OCI-LY1 (cell line): Measurements from ENCODE around the gene TP53AIP1.

Experiments used
- H2AFZ ChIP-seq: fragments of 200-600 bp; sonication (generic), shearing (Covaris generic); 2 replicates; pipeline ENCODE4 v1.6.0; 2014; ENCODE audit warnings: antibody characterized with exemption, mild to moderate bottlenecking, low read length
- H3F3A ChIP-seq: fragments of 200-600 bp; sonication (generic), shearing (Covaris generic); 2 replicates; pipeline ENCODE4 v1.6.0; 2014; ENCODE audit warnings: mild to moderate bottlenecking, antibody characterized with exemption, low read length, moderate library complexity; ENCODE audit not compliant: insufficient read depth
- H3K27ac ChIP-seq: fragments of 200-600 bp; sonication (generic); 2 replicates; pipeline ENCODE4 v1.5.1; 2014; ENCODE audit warnings: low read length, mixed run types, mild to moderate bottlenecking, low read depth; ENCODE audit not compliant: poor library complexity, severe bottlenecking
- H3K27me3 ChIP-seq: fragments of 200-600 bp; sonication (generic); 2 replicates; pipeline ENCODE4 v1.6.0; 2014; ENCODE audit warnings: antibody characterized with exemption, mild to moderate bottlenecking, low read length, moderate library complexity; ENCODE audit not compliant: insufficient read depth
- H3K36me3 ChIP-seq: fragments of 200-600 bp; sonication (generic); 2 replicates; pipeline ENCODE4 v1.6.1; 2014; ENCODE audit warnings: mild to moderate bottlenecking, antibody characterized with exemption, low read length, moderate library complexity, mixed read lengths; ENCODE audit not compliant: insufficient read depth
- H3K4me1 ChIP-seq: fragments of 200-600 bp; sonication (generic); 2 replicates; pipeline ENCODE4 v1.5.1; 2014; ENCODE audit warnings: mild to moderate bottlenecking, low read length, moderate library complexity; ENCODE audit not compliant: insufficient read depth, severe bottlenecking
- H3K4me2 ChIP-seq: fragments of 200-600 bp; sonication (generic), shearing (Covaris generic); 2 replicates; pipeline ENCODE4 v1.6.1; 2014; ENCODE audit warnings: low read length
- H3K4me3 ChIP-seq: fragments of 200-600 bp; sonication (generic); 2 replicates; pipeline ENCODE4 v1.5.1; 2014; ENCODE audit warnings: low read length, low read depth, mild to moderate bottlenecking, mixed read lengths; ENCODE audit not compliant: poor library complexity, severe bottlenecking
- H3K79me2 ChIP-seq: fragments of 200-600 bp; shearing (Covaris generic); 2 replicates; pipeline ENCODE4 v1.6.1; 2016; ENCODE audit warnings: mixed run types, low read length, mixed read lengths; ENCODE audit not compliant: insufficient read depth
- H3K9ac ChIP-seq: fragments of 200-600 bp; sonication (generic), shearing (Covaris generic); 2 replicates; pipeline ENCODE4 v1.6.1; 2014; ENCODE audit warnings: mild to moderate bottlenecking, low read length, mixed read lengths
- H3K9me2 ChIP-seq: fragments of 200-600 bp; sonication (generic), shearing (Covaris generic); 2 replicates; pipeline ENCODE4 v1.6.1; 2014; ENCODE audit warnings: low read depth, mild to moderate bottlenecking, low read length, mixed read lengths
- H3K9me3 ChIP-seq: fragments of 200-600 bp; shearing (Covaris generic); 2 replicates; pipeline ENCODE4 v1.6.1; 2014; ENCODE audit warnings: low read length, mixed read lengths
- H4K20me1 ChIP-seq: fragments of 200-600 bp; sonication (generic), shearing (Covaris generic); 2 replicates; pipeline ENCODE4 v1.6.0; 2016; ENCODE audit warnings: mild to moderate bottlenecking, low read length; ENCODE audit not compliant: insufficient read depth
- EZH2 ChIP-seq: fragments of 200-600 bp; sonication (generic), shearing (Covaris generic); IDR thresholded peaks from 2 replicates; pipeline ENCODE4 v1.8.0; 2017; ENCODE audit warnings: borderline replicate concordance, mixed run types, mild to moderate bottlenecking, antibody characterized with exemption, low read length, moderate library complexity, mixed read lengths
- TF ChIP-seq, protein P1 (sequence below): fragments of 200-600 bp; sonication (generic), shearing (Covaris generic); IDR thresholded peaks from 2 replicates; pipeline ENCODE4 v1.5.1; 2017; ENCODE audit warnings: mild to moderate bottlenecking, antibody characterized with exemption, low read length, moderate library complexity, mixed read lengths

TP53AIP1 gene

DNA sequence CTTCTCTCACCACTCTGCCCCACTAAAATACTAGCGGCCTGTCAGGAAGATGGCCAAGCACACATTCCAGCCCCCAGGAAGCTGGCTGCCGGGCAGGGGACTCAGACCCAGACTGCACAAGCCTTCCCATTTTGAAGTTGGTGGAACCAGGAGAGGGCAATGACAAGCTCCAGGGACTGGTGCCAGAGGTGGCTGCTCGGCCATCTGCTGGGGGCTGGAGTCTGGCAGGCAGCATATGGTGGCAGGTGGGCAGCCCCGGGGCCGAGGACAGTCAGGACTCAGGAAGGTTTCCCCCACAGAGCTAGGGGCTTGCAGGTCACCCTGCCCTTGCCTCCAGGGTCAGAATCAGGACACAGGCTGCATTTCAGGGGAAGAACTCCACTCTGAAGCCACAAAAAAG lies 28.9 kb downstream of the TP53AIP1 start:
- Histone ChIP-seq H2AFZ (no peak overlapping the region), H4K20me1 (no peaks in the 10 kb centered on the region), H3K9me3 (no peaks in the 10 kb centered on the region), H3K4me1 (no peaks in the 10 kb centered on the region), H3K4me3 (no peak overlapping the region), H3K9ac (no peak overlapping the region), H3K27me3 (no peaks in the 10 kb centered on the region), H3K4me2 (no peak overlapping the region), H3K9me2 (no peaks in the 10 kb centered on the region), H3F3A (no peaks in the 10 kb centered on the region), H3K79me2 (no peaks in the 10 kb centered on the region), H3K27ac (no peak overlapping the region), H3K36me3 (no peaks in the 10 kb centered on the region)
- TF ChIP-seq EZH2 = no peak
- TF ChIP-seq, protein P1, sequence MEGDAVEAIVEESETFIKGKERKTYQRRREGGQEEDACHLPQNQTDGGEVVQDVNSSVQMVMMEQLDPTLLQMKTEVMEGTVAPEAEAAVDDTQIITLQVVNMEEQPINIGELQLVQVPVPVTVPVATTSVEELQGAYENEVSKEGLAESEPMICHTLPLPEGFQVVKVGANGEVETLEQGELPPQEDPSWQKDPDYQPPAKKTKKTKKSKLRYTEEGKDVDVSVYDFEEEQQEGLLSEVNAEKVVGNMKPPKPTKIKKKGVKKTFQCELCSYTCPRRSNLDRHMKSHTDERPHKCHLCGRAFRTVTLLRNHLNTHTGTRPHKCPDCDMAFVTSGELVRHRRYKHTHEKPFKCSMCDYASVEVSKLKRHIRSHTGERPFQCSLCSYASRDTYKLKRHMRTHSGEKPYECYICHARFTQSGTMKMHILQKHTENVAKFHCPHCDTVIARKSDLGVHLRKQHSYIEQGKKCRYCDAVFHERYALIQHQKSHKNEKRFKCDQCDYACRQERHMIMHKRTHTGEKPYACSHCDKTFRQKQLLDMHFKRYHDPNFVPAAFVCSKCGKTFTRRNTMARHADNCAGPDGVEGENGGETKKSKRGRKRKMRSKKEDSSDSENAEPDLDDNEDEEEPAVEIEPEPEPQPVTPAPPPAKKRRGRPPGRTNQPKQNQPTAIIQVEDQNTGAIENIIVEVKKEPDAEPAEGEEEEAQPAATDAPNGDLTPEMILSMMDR = no peak

DNA sequence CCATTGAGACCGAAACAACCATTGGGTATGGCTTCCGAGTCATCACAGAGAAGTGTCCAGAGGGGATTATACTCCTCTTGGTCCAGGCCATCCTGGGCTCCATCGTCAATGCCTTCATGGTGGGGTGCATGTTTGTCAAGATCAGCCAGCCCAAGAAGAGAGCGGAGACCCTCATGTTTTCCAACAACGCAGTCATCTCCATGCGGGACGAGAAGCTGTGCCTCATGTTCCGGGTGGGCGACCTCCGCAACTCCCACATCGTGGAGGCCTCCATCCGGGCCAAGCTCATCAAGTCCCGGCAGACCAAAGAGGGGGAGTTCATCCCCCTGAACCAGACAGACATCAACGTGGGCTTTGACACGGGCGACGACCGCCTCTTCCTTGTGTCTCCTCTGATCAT lies 31.0 kb downstream of the TP53AIP1 start:
- H3K27ac ChIP-seq = no peak overlapping the region
- H2AFZ ChIP-seq = no peak overlapping the region
- H3K27me3 ChIP-seq = no peaks in the 10 kb centered on the region
- TF ChIP-seq, protein P1 = no peak
- no peaks in the 10 kb centered on the region for H4K20me1 ChIP-seq
- H3F3A ChIP-seq = no peaks in the 10 kb centered on the region
- H3K9ac ChIP-seq = no peak overlapping the region
- no peaks in the 10 kb centered on the region for H3K4me1 ChIP-seq
- no peaks in the 10 kb centered on the region for H3K36me3 ChIP-seq
- H3K4me2 ChIP-seq = no peak overlapping the region
- no peaks in the 10 kb centered on the region for H3K9me2 ChIP-seq
- H3K4me3 ChIP-seq = no peak overlapping the region
- no peaks in the 10 kb centered on the region for H3K79me2 ChIP-seq
- H3K9me3 ChIP-seq = no peaks in the 10 kb centered on the region

DNA sequence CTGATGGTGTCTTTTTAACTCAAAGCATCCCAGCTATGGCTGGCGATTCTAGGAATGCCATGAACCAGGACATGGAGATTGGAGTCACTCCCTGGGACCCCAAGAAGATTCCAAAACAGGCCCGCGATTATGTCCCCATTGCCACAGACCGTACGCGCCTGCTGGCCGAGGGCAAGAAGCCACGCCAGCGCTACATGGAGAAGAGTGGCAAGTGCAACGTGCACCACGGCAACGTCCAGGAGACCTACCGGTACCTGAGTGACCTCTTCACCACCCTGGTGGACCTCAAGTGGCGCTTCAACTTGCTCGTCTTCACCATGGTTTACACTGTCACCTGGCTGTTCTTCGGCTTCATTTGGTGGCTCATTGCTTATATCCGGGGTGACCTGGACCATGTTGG lies 31.4 kb downstream of the TP53AIP1 start:
- TF ChIP-seq, protein P1 = no peak
- TF ChIP-seq EZH2 = no peak
- Histone ChIP-seq H3K4me2 (no peak overlapping the region), H3K27me3 (no peaks in the 10 kb centered on the region), H3K4me1 (no peaks in the 10 kb centered on the region), H3F3A (no peaks in the 10 kb centered on the region), H3K36me3 (no peaks in the 10 kb centered on the region), H3K79me2 (no peaks in the 10 kb centered on the region), H3K9me2 (no peaks in the 10 kb centered on the region), H3K4me3 (no peak overlapping the region), H3K27ac (no peak overlapping the region), H4K20me1 (no peaks in the 10 kb centered on the region), H2AFZ (no peak overlapping the region), H3K9ac (no peak overlapping the region), H3K9me3 (no peaks in the 10 kb centered on the region)
